A673 (cell line): ENCODE measurements around the gene CYP4F2. TPM values are rescaled to one million over a fixed set of nuclear protein-coding genes. Genes with fewer than 3 reads are reported as not detected.
"Not testable (repeated sequence)": the region's sequence is repeated elsewhere in the genome, so short reads cannot be mapped to it uniquely, and the experiment has no call there.

ENCODE experiments used
- BruUV-seq: library from RNA; stranded (reverse); fragments of 400-500 nt; replicated peaks from 2 replicates; lab custom pipeline; 2021; lab: Mats Ljungman, UMichigan
- CTCF ChIA-PET: fragments of 300-600 bp; sonication (Branson Sonifier 250); formaldehyde crosslinking; loops from one replicate; lab custom pipeline; 2022; ENCODE audit warnings: antibody characterized with exemption; lab: Charles Lee
- POLR2A ChIA-PET: fragments of 300-600 bp; sonication (Branson Sonifier 250); formaldehyde crosslinking; loops from one replicate; lab custom pipeline; 2022; ENCODE audit warnings: antibody characterized with exemption; ENCODE audit not compliant: low non-redundant PET; lab: Charles Lee
- DNase-seq: peaks from one replicate; pipeline ENCODE4 v3.0.0-alpha.2; 2015; ENCODE audit warnings: low spot score
- H3K27ac ChIP-seq: fragments of 200-600 bp; sonication (generic); 2 replicates; pipeline ENCODE4 v1.5.1; 2016; ENCODE audit warnings: mixed run types, low read depth, mild to moderate bottlenecking, mixed read lengths, antibody characterized with exemption, low read length; ENCODE audit not compliant: poor library complexity, severe bottlenecking
- H3K27me3 ChIP-seq: fragments of 200-600 bp; sonication (generic); replicated peaks from 2 replicates; pipeline ENCODE4 v1.6.1; 2017; ENCODE audit warnings: mixed run types, low read depth, mild to moderate bottlenecking, mixed read lengths, antibody characterized with exemption, low read length; ENCODE audit not compliant: insufficient read depth, poor library complexity
- H3K36me3 ChIP-seq: fragments of 200-600 bp; sonication (generic); 2 replicates; pipeline ENCODE4 v1.6.1; 2016; ENCODE audit warnings: mixed run types, mild to moderate bottlenecking, mixed read lengths, antibody characterized with exemption, low read length; ENCODE audit not compliant: insufficient read depth, poor library complexity, severe bottlenecking
- H3K4me1 ChIP-seq: fragments of 200-600 bp; sonication (generic); 2 replicates; pipeline ENCODE4 v1.6.1; 2017; ENCODE audit warnings: mixed run types, mild to moderate bottlenecking, mixed read lengths, antibody characterized with exemption, low read length; ENCODE audit not compliant: insufficient read depth, poor library complexity, severe bottlenecking
- H3K4me3 ChIP-seq: fragments of 200-600 bp; sonication (generic); 2 replicates; pipeline ENCODE4 v1.5.1; 2016; ENCODE audit warnings: low read depth, mixed run types, mild to moderate bottlenecking, mixed read lengths, low read length; ENCODE audit not compliant: poor library complexity, severe bottlenecking
- H3K9me3 ChIP-seq: fragments of 200-600 bp; sonication (generic); 2 replicates; pipeline ENCODE4 v1.6.1; 2016; ENCODE audit warnings: mixed run types, low read depth, mild to moderate bottlenecking, mixed read lengths, antibody characterized with exemption, low read length; ENCODE audit not compliant: poor library complexity, severe bottlenecking
- CTCF ChIP-seq: fragments of 300-800, 200-600 bp; sonication (generic); conservative IDR thresholded peaks from 2 replicates; pipeline ENCODE4 v1.5.1; 2017; ENCODE audit warnings: low read depth, mild to moderate bottlenecking, antibody characterized with exemption, low read length, moderate library complexity, mixed read lengths
- EZH2 ChIP-seq: fragments of 200-600 bp; sonication (generic); IDR thresholded peaks from 2 replicates; pipeline ENCODE4 v1.6.1; 2017; ENCODE audit warnings: borderline replicate concordance, low read depth, mild to moderate bottlenecking, mixed read lengths, antibody characterized with exemption, low read length; ENCODE audit not compliant: poor library complexity, severe bottlenecking
- intact Hi-C: fragments of 100-400 bp; cut with micrococcal nuclease; formaldehyde crosslinking; loops from one replicate; pipeline ENCODE4 v1.10.0; 2022; ENCODE audit not compliant: unreplicated experiment
- total RNA-seq: library from RNA; stranded (reverse); gene quantifications from 2 replicates; pipeline ENCODE4 v1.2.3, GENCODE V29; 2021

CYP4F2 gene
- total RNA-seq, 1 experiment from 2014 or later, result not detected

GRCh38 chr19:15934332-15935078 lies 36.6 kb upstream of the CYP4F2 start, which contains the start of gene CYP4F11:
Gene CYP4F11, minus strand, starts transcription at chr19:15934529. Its CDS starts 121 bp downstream, at chr19:15934408.
- no peaks in the 10 kb centered on the region for H3K4me1 ChIP-seq
- POLR2A ChIA-PET, result no interaction called here
- peak; percentile 44 for DNase-seq
- CTCF ChIA-PET, result no interaction called here
- TF ChIP-seq EZH2, result no peak
- TF ChIP-seq CTCF, result no peak
- H3K27me3 ChIP-seq, result peaks cover 13% of the 10 kb centered on the region
- intact Hi-C loops, result no loop called here
- no peaks in the 10 kb centered on the region for H3K9me3 ChIP-seq
- H3K27ac ChIP-seq, result no peak within 1 kb of the TSS
- H3K4me3 ChIP-seq, result no peak within 1 kb of the TSS
- H3K36me3 ChIP-seq, result no peaks in the 10 kb centered on the region
- BruUV-seq, result no TSS peak

- POLR2A ChIA-PET, H3K4me1 ChIP-seq, CTCF ChIA-PET, H3K36me3 ChIP-seq, intact Hi-C loops, DNase-seq, H3K27ac ChIP-seq, BruUV-seq, H3K4me3 ChIP-seq, H3K9me3 ChIP-seq: not testable (repeated sequence)
- H3K27me3 ChIP-seq, result peaks cover 13% of the 10 kb centered on the region
Observed at GRCh38 chr19:15933761-15934331, 36.0 kb upstream of the CYP4F2 start.

DNA sequence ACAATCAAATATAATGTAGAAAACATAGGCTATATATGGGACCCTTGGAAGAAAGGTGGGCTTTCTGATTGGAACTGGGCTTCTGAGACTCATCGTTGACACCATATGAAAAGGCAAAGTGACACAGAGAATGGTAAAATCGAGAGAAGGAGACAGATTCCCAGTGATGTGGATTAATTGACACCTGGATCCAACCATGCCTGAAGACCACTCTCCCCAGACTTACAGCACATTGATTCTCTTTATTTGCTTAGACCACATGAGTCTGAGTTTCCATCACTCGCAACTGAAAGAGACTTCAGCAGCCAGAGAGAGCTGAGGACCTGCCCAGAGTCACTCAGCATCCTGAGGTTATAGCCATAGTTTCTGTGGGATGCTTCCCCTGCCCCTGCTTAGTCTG lies 30.4 kb upstream of the CYP4F2 start:
- intact Hi-C loops, result no loop called here
- Histone ChIP-seq H3K4me1 (no peaks in the 10 kb centered on the region), H3K4me3 (no peak overlapping the region), H3K9me3 (no peaks in the 10 kb centered on the region), H3K36me3 (no peaks in the 10 kb centered on the region), H3K27me3 (peaks cover 18% of the 10 kb centered on the region), H3K27ac (no peak overlapping the region)
- DNase-seq, result no peak
- BruUV-seq, result no TSS peak
- ChIA-PET CTCF (no interaction called here), POLR2A (no interaction called here)
- TF ChIP-seq CTCF (no peak), EZH2 (no peak)
